HFF-Myc (cell line): Measurements from ENCODE around the gene CATSPER3.
A peak's percentile ranks its signal among the peaks of the same experiment; 100 is the strongest.

ENCODE experiments used
- DNase-seq: peaks from one replicate; pipeline ENCODE4 v3.0.0-alpha.2; 2011; ENCODE audit warnings: low read depth; ENCODE audit errors: extremely low read depth
- H3K4me3 ChIP-seq: replicated peaks from 2 replicates; pipeline ENCODE4 v1.5.1; 2011; ENCODE audit warnings: low read depth, mild to moderate bottlenecking, control low read depth, low read length
- CTCF ChIP-seq: IDR thresholded peaks from 2 replicates; pipeline ENCODE4 v1.5.1; 2012; ENCODE audit warnings: mild to moderate bottlenecking, low read depth, low read length, control low read depth; ENCODE audit errors: missing control alignments

Gene CATSPER3

GRCh38 chr5:135028791-135029476 lies 61.2 kb downstream of the CATSPER3 start:
- TF ChIP-seq CTCF, result no peak
- H3K4me3 ChIP-seq, result no peak overlapping the region
- DNase-seq, result no peak

- no peak for DNase-seq
- no peak overlapping the region; the same call in 1 of the 2 replicates for H3K4me3 ChIP-seq
- TF ChIP-seq CTCF, result no peak
These were observed 61.9 kb downstream of the CATSPER3 start for GRCh38 chr5:135029477-135030122.

- H3K4me3 ChIP-seq, result peak overlapping the region; percentile 95
- TF ChIP-seq CTCF, result no peak
- no peak for DNase-seq
These were observed 62.6 kb downstream of the CATSPER3 start for GRCh38 chr5:135030123-135030955.

GRCh38 chr5:135030956-135031812 lies 63.5 kb downstream of the CATSPER3 start:
- TF ChIP-seq CTCF, result no peak
- no peak for DNase-seq
- peak overlapping the region; percentile 95 for H3K4me3 ChIP-seq

- no peak for DNase-seq
- H3K4me3 ChIP-seq, result peak overlapping the region; percentile 95
- no peak for TF ChIP-seq CTCF
These were observed 64.3 kb downstream of the CATSPER3 start for GRCh38 chr5:135031813-135032694.
